22Rv1 (cell line): Measurements from ENCODE around the gene ATP6V1A.

Experiments used
- CTCF ChIP-seq: fragments of 450-650 bp; IDR thresholded peaks from 2 replicates; pipeline ENCODE4 v1.5.1; 2017; ENCODE audit warnings: mild to moderate bottlenecking
- ZFX ChIP-seq: fragments of 450-650 bp; IDR thresholded peaks from 2 replicates; pipeline ENCODE4 v1.6.1; 2017; ENCODE audit warnings: antibody characterized with exemption, borderline replicate concordance

GRCh38 chr3:113769551-113769950, 22.7 kb downstream of the ATP6V1A start:
- no peak for TF ChIP-seq CTCF
- no peak for TF ChIP-seq ZFX
